Gastroesophageal sphincter (tissue), 3 donors: ENCODE results near the gene KCNMA1.

Source experiments
- CTCF ChIP-seq, 4 experiments: fragments of 200-600 bp in 2 of 4; fragments of 450-650 bp in 2 of 4; sonication (generic) in 1 of 4; IDR thresholded peaks; one replicate each; pipeline ENCODE4 v1.5.1; 2017 to 2019; ENCODE audit warnings: antibody characterized with exemption in 4 of 4, mild to moderate bottlenecking in 2 of 4, moderate library complexity in 2 of 4
- POLR2A ChIP-seq, 2 donors: fragments of 450-650 bp; IDR thresholded peaks; one replicate each; pipeline ENCODE4 v1.6.1; 2017; ENCODE audit warnings: antibody characterized with exemption in 2 of 2, mild to moderate bottlenecking in 2 of 2, moderate library complexity in 1 of 2

GRCh38 chr10:77168161-77168560 lies 469.4 kb downstream of the KCNMA1 start:
- TF ChIP-seq POLR2A (IDR thresholded peaks at IDR 0.05): no peak
- TF ChIP-seq CTCF (IDR thresholded peaks at IDR 0.05): no peak
